Embryonic facial prominence (tissue), 1 donor: ENCODE results near the gene PHF19.

Experiments used
- DNase-seq: peaks from one replicate; pipeline ENCODE4 v3.0.0-alpha.2; 2016; ENCODE audit errors: extremely low spot score

Gene PHF19

GRCh38 chr9:120874226-120875194, 2.5 kb downstream of the PHF19 start:
- no peak for DNase-seq

- no peak for DNase-seq
Observed at GRCh38 chr9:120873512-120873911, 3.5 kb downstream of the PHF19 start.

- no peak for DNase-seq
Observed at GRCh38 chr9:120872791-120873502, 4.0 kb downstream of the PHF19 start.

GRCh38 chr9:120870206-120870605, 6.8 kb downstream of the PHF19 start:
- no peak for DNase-seq

- no peak for DNase-seq
Observed at GRCh38 chr9:120869726-120870125, 7.3 kb downstream of the PHF19 start.

- no peak for DNase-seq
Observed at GRCh38 chr9:120869360-120869687, 7.7 kb downstream of the PHF19 start.

GRCh38 chr9:120868676-120869359, 8.2 kb downstream of the PHF19 start:
- DNase-seq, result peak; percentile 69

- no peak for DNase-seq
Observed at GRCh38 chr9:120868339-120868675, 8.7 kb downstream of the PHF19 start.

GRCh38 chr9:120867676-120868338, 9.2 kb downstream of the PHF19 start:
- DNase-seq, result no peak

GRCh38 chr9:120866651-120867050, 10.3 kb downstream of the PHF19 start:
- no peak for DNase-seq

- no peak for DNase-seq
Observed at GRCh38 chr9:120865809-120866208, 11.2 kb downstream of the PHF19 start.

- no peak for DNase-seq
Observed at GRCh38 chr9:120865176-120865575, 11.8 kb downstream of the PHF19 start.

GRCh38 chr9:120864719-120865118, 12.3 kb downstream of the PHF19 start:
- DNase-seq, result no peak

- DNase-seq, result no peak
Observed at GRCh38 chr9:120863833-120864232, 13.2 kb downstream of the PHF19 start.

- DNase-seq, result no peak
Observed at GRCh38 chr9:120862452-120862851, 14.5 kb downstream of the PHF19 start.

- DNase-seq, result no peak
Observed at GRCh38 chr9:120861935-120862334, 15.1 kb downstream of the PHF19 start.

GRCh38 chr9:120860083-120860482, 16.9 kb downstream of the PHF19 start:
- no peak for DNase-seq

- no peak for DNase-seq
Observed at GRCh38 chr9:120859361-120859760, 17.6 kb downstream of the PHF19 start.

GRCh38 chr9:120857902-120858301, 19.1 kb downstream of the PHF19 start:
- DNase-seq, result no peak

GRCh38 chr9:120857481-120857880, 19.5 kb downstream of the PHF19 start:
- no peak for DNase-seq

- no peak for DNase-seq
Observed at GRCh38 chr9:120856700-120857099, 20.3 kb downstream of the PHF19 start.
